ENCODE results near the gene FBP2. TPM values are rescaled to one million over a fixed set of nuclear protein-coding genes. Genes with fewer than 3 reads are reported as not detected.

FBP2 gene
- total RNA-seq, 1 donor from 2014 or later = not detected

GRCh38 chr9:94623253-94623652 is 29.6 kb upstream of the FBP2 start:
- H3K9me3 Mint-ChIP-seq = no peaks in the 10 kb centered on the region
- no peak for TF ChIP-seq CTCF (IDR thresholded peaks at IDR 0.05)
- no peak overlapping the region for H3K27ac Mint-ChIP-seq
- intact Hi-C loops (cut with micrococcal nuclease) = no loop called here
- POLR2A ChIA-PET = no interaction called here
- ATAC-seq (ENCODE audit: low read depth) (no peak), DNase-seq (no peak)
- no peak overlapping the region for H3K4me3 Mint-ChIP-seq
- no peaks in the 10 kb centered on the region for H3K4me1 Mint-ChIP-seq
- CTCF ChIA-PET = no interaction called here
- no peaks in the 10 kb centered on the region for H3K36me3 Mint-ChIP-seq (ENCODE audit: low read depth)
- H3K27me3 Mint-ChIP-seq = peaks cover 7% of the 10 kb centered on the region

GRCh38 chr9:94622087-94622800 is 28.6 kb upstream of the FBP2 start:
- intact Hi-C loops (cut with micrococcal nuclease) = no loop called here
- no peak for ATAC-seq (ENCODE audit: low read depth)
- no peaks in the 10 kb centered on the region for H3K36me3 Mint-ChIP-seq (ENCODE audit: low read depth)
- peaks cover 9% of the 10 kb centered on the region for H3K27me3 Mint-ChIP-seq
- H3K27ac Mint-ChIP-seq = no peak overlapping the region
- no peaks in the 10 kb centered on the region for H3K9me3 Mint-ChIP-seq
- POLR2A ChIA-PET = no interaction called here
- TF ChIP-seq CTCF (IDR thresholded peaks at IDR 0.05) = no peak
- H3K4me3 Mint-ChIP-seq = no peak overlapping the region
- no peaks in the 10 kb centered on the region for H3K4me1 Mint-ChIP-seq
- CTCF ChIA-PET = no interaction called here
- DNase-seq = no peak

- no peak for TF ChIP-seq CTCF (IDR thresholded peaks at IDR 0.05)
- Mint-ChIP-seq H3K27ac (no peak overlapping the region), H3K4me3 (no peak overlapping the region), H3K4me1 (no peaks in the 10 kb centered on the region), H3K27me3 (peaks cover 7% of the 10 kb centered on the region), H3K36me3 (ENCODE audit: low read depth) (no peaks in the 10 kb centered on the region), H3K9me3 (no peaks in the 10 kb centered on the region)
- ATAC-seq (ENCODE audit: low read depth) = no peak
- intact Hi-C loops (cut with micrococcal nuclease) = no loop called here
- ChIA-PET CTCF (no interaction called here), POLR2A (no interaction called here)
- no peak for DNase-seq
Observed at GRCh38 chr9:94619026-94619425, 25.4 kb upstream of the FBP2 start.

GRCh38 chr9:94613003-94613402 is 19.4 kb upstream of the FBP2 start:
- peaks cover 36% of the 10 kb centered on the region for H3K27me3 Mint-ChIP-seq
- no peaks in the 10 kb centered on the region for H3K4me1 Mint-ChIP-seq
- ChIA-PET POLR2A (no interaction called here), CTCF (no interaction called here)
- no peak overlapping the region for H3K4me3 Mint-ChIP-seq
- ATAC-seq (ENCODE audit: low read depth) (no peak), DNase-seq (no peak)
- H3K9me3 Mint-ChIP-seq = no peaks in the 10 kb centered on the region
- H3K36me3 Mint-ChIP-seq (ENCODE audit: low read depth) = no peaks in the 10 kb centered on the region
- no peak overlapping the region for H3K27ac Mint-ChIP-seq
- intact Hi-C loops (cut with micrococcal nuclease) = no loop called here
- TF ChIP-seq CTCF (IDR thresholded peaks at IDR 0.05) = no peak

- TF ChIP-seq CTCF (IDR thresholded peaks at IDR 0.05) = no peak
- intact Hi-C loops (cut with micrococcal nuclease) = no loop called here
- POLR2A ChIA-PET = no interaction called here
- CTCF ChIA-PET = no interaction called here
- DNase-seq = no peak
- H3K27ac Mint-ChIP-seq = no peak overlapping the region
- peaks cover 39% of the 10 kb centered on the region for H3K27me3 Mint-ChIP-seq
- no peaks in the 10 kb centered on the region for H3K36me3 Mint-ChIP-seq (ENCODE audit: low read depth)
- ATAC-seq (ENCODE audit: low read depth) = no peak
- H3K4me3 Mint-ChIP-seq = no peak overlapping the region
- H3K9me3 Mint-ChIP-seq = no peaks in the 10 kb centered on the region
- no peaks in the 10 kb centered on the region for H3K4me1 Mint-ChIP-seq
Observed at GRCh38 chr9:94612071-94612470, 18.4 kb upstream of the FBP2 start.

All from activated B cell treated with CpG ODN at 0.5 μM for 24 hours (primary cell).